CD4-positive, alpha-beta T cell treated with Interleukin-21 for 1 hour (primary cell): ENCODE results near the gene ZNF580.

Experiments used
- DNase-seq: peaks from one replicate; pipeline ENCODE4 v3.0.0-alpha.2; 2020

The ZNF580 gene

GRCh38 chr19:55640577-55641425, at the start of gene ZNF580:
Gene ZNF580, plus strand, starts transcription at chr19:55641002. Its CDS starts 1,507 bp downstream, at chr19:55642509.
- peak; percentile 67 for DNase-seq

DNA sequence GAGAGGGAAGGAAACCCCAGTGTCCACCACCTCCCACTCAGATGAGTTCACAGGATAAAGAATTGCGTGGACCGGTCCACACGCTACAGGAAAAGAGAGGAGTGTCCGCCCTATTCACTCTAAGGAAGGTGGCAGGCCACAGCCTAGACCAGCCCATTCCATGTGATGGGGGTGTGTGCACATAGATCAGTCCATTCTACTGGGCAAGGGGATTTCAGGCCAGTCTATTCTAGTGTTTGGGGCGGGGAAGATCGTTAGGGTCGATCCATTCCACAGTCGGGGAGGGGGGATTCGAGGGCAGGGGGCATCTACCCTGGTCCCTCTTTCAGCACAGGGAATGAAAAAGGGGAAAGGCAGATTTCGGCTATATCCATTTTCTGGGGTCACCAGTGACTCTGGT, 49.2 kb upstream of the ZNF580 start:
- DNase-seq: no peak

DNA sequence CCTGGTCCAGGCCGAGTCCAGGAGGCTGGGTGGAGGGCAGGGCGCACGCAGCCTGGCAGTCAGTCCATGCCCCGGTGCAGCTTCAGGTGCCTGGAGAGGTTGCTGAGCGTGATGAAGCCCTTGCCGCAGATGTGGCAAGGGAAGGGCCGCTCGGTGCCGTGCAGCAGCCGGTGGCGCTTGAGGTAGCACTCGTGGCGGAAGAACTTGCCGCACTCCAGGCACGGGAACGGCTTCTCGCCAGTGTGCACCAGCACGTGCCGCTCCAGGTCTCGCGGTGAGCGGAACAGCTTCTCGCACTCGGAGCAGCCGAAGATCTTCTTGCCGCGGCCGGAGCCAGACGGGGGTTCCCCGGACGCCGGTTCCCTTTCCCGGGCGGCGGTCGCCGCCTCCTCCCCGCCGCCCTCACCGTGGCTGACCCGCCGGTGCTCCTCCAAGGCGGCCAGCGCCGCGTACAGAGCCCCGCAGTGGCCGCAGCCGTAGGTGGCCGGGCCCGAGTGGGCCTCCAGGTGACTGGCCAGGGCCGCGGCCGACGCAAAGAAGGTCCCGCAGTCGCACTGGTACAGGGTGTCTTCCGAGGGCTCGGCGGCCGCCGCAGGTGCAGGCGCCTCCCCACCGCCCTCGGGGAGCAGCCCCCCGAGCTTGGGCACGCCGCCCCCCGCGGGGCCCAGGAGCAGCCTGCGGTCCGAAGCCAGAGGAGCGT, 48.3 kb upstream of the ZNF580 start:
- no peak for DNase-seq

DNA sequence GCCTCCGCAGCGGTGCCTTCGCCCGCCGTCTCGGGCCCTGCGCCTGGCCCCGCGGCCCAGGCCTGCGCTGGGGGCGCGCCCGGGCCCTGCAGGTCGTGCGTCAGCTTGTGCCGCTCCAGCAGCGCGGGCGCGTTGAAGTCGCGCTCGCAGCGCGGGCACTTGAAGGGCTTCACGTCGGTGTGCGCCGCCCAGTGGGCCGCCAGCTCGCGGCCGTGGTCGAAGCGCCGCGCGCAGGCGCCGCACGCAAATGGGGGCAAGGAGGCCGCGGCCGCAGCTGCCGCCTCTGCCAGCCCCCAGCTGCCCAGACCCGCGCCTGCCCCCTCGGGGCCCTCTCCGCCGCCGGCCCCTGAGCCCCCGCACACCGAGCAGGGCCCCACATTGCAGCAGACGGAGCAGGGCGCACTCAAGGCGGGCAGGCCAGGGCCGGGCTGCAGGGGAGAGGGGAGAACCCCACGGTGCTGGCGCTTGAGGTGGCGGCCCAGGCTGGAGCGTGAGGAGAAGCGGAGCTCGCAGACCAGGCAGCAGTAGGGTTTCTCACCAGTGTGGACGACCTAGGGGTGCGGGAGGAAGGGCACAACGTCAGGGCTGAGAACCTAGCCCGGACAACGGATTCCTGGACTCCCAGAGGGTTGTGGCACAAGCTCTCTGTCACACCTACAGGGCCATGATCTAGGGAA, 47.6 kb upstream of the ZNF580 start:
- DNase-seq: no peak

GRCh38 chr19:55594996-55595545, 45.7 kb upstream of the ZNF580 start:
- DNase-seq: no peak

DNA sequence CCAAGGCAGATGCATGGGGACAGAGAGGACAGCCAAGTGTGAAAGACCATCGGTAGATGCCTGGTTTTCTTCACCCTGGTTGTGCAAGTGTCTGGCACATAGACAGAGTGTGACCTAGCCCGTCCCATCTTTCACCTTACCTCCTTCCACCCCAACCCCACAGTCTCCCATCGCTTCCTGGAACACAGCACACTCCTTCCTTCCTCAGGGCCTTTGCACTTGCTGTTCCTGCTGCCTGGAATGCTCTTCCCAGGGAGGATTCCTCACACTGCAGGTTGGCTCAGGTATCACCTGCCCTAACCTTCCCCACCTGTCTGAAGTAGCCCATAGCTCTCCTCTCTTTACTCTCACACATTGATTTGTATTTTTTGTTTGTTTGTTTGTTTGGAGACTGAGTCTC, 44.5 kb upstream of the ZNF580 start:
- DNase-seq: no peak

- DNase-seq: no peak
Observed at GRCh38 chr19:55597501-55597921, 43.3 kb upstream of the ZNF580 start.

DNA sequence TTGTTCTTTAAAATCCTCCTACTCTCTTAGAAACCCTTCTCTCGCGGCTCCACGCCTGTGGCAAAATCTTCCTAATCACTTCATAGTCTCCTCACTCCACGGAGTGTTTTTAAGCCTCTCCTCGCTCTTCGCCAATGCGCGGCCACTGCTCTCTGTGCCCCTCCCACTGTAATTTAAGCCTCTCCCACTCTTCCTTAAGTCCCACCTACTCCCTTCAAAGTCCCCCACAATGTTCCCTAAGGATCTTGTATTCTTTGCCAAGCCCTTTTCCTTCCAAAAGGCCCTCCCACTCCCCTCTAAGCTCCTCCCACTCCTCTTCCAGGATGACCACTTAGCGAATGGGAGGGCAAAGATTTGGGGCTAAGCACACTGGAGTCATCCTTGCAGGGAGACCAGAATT, 42.8 kb upstream of the ZNF580 start:
- no peak for DNase-seq

DNA sequence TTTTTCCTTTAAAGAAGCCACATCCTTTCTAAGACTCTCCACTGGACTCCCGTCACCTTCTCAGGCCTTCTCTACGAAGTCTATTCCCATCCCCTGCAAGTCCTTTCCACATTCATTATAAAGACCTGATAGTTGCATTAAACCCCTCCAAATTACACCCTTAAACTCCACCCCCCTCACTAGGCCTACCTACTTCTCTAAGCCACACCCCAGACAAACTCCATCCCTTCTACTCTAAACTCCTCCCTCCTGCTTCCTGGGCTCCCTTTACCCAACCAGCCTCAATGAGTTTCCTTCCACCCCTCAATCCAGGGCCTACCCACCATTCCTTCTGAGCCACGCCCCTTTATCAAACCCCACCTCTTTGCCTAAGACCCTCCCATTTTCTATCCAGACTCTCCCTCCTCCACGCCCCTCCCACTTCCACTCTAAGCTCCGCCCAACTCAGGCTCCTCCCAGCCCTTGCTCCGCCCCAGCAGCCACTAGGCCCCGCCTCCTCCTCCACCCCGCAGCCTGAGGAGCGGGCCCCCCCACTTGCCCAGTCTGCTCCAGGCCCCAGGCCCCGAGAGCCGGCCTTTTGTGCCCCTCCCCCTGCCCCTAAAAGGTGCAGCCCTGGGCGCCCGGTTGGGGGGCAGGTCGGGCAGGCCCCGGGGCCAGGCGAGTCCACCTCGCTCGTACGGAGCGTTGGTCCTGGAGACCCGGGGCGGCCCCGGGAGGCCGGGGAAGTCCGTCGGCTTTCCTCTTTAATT, 41.9 kb upstream of the ZNF580 start:
- DNase-seq: peak; percentile 95

DNA sequence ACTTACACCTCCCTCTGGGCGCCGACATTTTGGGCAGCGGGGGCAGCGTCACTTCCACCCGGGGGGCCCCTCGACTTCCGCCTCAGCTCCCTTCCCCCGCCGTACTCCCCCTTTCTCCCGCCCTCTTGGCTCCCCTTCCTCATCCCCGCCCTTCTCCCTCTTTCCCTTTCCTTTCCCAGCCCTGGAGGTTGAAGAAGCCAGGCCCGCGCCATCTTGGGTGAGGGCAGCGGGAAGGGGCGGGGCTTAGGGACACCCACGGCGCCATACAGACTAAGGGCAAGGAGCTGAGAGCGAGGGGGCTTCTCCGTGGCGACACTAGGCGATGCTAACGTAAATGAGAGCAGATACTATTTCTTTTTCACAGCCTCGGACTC, 41.3 kb upstream of the ZNF580 start, which contains the start of gene FIZ1:
FIZ1 (minus strand) TSS at position 50 of the 374 bp plus-strand sequence. CDS start 1,652 bp downstream, outside the sequence.
- peak; percentile 98 for DNase-seq

- DNase-seq: peak; percentile 91
Observed at GRCh38 chr19:55599842-55600661, 40.8 kb upstream of the ZNF580 start, which contains the start of gene ZNF524. Gene ZNF524, plus strand, starts transcription at chr19:55600288. Its CDS starts 1,825 bp downstream, at chr19:55602113.

DNA sequence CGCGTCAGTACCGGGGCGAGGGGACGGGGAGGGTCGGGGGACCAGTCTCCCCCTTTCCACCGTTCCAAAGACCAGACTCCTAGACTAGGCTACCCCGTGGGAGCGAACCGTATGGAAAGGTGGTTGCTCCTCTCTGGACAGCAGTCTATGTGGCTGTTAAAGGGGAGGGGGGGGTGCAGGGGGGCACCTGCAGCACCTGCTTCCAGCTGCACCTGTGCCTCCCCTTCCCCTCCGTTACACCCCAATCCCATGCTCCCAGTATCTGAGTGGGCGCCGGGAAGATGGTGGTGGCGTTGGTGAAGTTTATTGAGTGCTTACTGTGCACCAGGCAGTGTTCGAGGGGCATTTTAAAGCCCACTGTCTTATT, 40.2 kb upstream of the ZNF580 start:
- DNase-seq: no peak

- no peak for DNase-seq
Observed at GRCh38 chr19:55601084-55601483, 39.7 kb upstream of the ZNF580 start.

DNA sequence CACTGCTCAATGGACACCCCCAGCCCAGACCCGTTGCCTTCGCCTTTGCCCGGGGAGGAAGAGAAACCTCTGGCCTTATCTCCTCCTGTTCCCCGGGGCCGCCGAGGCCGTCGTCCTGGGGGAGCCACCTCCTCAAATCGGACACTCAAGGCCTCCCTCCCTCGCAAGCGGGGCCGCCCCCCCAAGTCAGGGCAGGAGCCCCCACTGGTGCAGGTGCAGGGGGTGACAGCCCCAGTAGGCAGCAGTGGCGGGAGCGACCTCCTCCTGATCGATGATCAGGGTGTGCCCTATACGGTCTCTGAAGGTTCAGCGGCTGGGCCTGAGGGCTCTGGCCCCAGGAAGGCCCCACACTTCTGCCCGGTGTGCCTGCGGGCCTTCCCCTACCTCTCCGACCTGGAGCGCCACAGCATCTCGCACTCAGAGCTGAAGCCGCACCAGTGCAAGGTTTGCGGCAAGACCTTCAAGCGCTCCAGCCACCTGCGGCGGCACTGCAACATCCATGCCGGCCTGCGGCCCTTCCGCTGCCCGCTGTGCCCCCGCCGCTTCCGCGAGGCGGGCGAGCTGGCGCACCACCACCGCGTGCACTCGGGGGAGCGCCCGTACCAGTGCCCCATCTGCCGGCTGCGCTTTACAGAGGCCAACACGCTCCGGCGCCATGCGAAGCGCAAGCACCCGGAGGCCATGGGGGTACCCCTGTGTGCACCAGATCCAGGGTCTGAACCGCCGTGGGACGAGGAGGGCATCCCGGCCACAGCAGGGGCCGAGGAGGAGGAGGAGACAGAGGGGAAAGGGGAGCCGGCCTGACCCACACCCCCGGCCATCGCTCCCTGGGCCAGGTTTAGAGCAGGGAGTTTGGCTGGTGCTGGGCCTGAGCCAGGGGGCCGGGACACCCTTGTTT, 38.4 kb upstream of the ZNF580 start:
- no peak for DNase-seq

DNA sequence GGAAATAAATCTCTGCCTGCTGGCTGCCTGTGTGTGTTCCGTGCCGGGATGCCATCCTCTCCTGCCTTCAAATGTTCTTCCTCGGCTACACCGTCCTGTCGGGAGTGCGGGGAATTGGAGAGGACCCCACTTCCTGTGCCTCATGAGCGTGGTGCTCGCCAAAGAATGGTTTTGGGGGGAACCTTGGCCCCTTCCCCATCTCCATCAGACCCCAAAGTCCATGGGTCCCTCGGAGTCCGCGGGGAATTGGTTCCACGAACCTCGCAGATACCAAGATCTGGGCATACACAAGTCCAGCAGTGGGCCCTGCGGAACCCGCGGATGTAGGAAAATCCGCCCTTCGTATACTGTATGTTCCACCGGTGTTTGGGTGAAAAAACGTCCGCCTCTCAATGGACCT, 37.7 kb upstream of the ZNF580 start:
- no peak for DNase-seq

- DNase-seq: no peak
Observed at GRCh38 chr19:55603581-55604292, 37.1 kb upstream of the ZNF580 start.

DNA sequence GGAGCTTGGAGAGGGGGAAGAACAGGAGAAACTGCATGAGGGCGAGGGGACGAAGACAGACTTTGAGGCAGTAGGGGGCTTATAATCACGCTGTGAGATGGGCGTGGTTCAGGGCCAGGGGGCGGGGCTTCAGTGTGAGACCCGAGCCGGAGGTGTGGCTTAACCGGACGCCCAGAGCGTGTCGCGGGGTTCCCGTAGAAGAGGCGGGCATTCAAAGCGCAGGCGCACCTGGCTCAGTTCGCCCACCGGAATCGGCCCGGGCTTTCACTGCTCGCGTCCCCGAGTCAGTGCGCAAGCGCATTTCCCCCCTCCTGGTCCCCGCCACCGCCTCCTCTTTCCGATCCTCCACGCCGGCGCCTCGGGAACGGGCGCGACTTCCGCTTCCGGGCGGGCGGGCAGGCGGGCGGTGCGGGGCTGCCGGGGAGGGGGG, 35.6 kb upstream of the ZNF580 start:
- DNase-seq: peak; percentile 98

DNA sequence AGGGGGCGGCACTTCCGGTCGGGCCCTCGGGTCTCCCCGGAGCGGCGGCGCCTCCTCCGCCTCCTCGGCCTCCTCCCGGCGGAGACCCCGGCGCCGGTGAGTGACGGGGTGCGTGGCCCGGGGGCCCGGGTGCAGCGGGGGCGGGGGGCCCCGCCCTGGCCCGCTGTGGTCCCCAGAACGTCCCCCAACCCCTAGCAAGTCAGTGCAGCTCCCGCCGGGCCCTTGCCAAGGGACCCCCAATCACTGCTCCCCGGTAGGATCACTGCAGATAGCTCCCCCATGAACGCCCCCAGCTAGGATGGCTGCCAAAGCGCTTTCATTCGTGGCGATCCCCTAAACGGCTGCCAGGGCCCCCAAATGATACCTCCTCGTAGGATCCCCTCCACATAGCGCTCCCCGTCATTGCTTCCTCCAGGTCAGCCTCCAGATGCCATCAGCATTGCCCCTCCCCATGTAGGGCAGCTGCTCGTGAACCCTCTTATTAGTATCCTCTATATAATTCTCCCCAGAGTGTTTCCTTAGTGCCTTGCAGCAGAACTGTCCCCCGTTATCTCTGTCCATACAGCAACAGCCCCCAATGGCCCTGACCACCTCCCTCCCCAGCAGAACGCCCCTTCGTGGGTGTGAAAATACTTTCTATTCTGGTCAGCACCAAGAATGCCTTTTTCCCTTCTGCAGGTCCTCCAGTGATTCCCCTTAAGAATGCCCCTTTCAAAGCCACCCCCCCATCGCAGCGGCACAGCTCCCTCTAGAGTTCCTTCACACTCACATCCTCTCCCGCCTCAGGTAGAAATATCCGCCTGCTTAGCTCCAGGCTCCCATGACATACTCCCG, 34.9 kb upstream of the ZNF580 start, which contains the start of gene ZNF865:
ZNF865 (plus strand) TSS at position 11 of the 834 bp plus-strand sequence. CDS start 7,972 bp downstream, outside the sequence.
- peak; percentile 73 for DNase-seq

- DNase-seq: no peak
Observed at GRCh38 chr19:55606471-55606787, 34.4 kb upstream of the ZNF580 start.
